ENCODE data around the gene GALNT3.

GRCh38 chr2:165779706-165780105, 14.3 kb downstream of the GALNT3 start:
- TF ChIP-seq POLR2A (IDR thresholded peaks at IDR 0.05; ENCODE audit: low read length) (no peak), GATA1 (IDR thresholded peaks at IDR 0.05; ENCODE audit: low read depth, low read length) (no peak)

All from erythroblast (primary cell).